ENCODE measurements around the gene CELF3. TPM values are rescaled to one million over a fixed set of nuclear protein-coding genes. Genes with fewer than 3 reads are reported as not detected.

Gene CELF3
- total and polyA plus RNA-seq, 9 of the 15 experiments (the other 6 are each of a cell fraction or from before 2014, with no cell fraction given): not detected

DNA sequence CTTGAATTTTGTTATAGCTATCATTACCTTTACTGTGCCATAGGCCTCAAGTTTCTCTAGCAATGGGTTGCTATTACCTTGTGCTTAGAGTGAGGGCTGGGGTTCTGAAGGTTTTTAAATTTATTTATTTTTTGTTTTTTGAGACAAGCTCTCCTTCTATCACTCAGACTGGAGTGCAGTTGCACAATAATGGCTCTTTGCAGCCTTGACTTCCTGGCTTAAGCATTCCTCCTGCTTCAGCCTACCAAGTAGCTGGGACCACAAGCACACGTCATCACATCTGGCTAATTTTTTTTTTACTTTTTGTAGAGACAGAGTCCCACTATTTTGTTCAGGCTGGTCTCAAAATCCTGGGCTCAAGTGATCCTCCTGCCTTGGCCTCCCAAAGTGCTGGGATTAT lies 63.2 kb downstream of the CELF3 start:
- FAIRE-seq (no peak), ATAC-seq (no peak), DNase-seq (ENCODE audit: extremely low read depth in 1 of 4, low spot score in 3 of 4) (no peak)
- no peak for TF ChIP-seq RBM34 (IDR thresholded peaks at IDR 0.05; ENCODE audit: borderline replicate concordance, insufficient read depth, low read length)
- TF ChIP-seq DMBX1 (CRISPR knock-in tag; IDR thresholded peaks at IDR 0.05; ENCODE audit: borderline replicate concordance): no peak
- TF ChIP-seq ZKSCAN8 (CRISPR knock-in tag; IDR thresholded peaks at IDR 0.05): no peak
- TF ChIP-seq U2AF2 (optimal IDR thresholded peaks at IDR 0.05; ENCODE audit: low read depth, low read length): no peak
- TF ChIP-seq RBM22 (IDR thresholded peaks at IDR 0.05; ENCODE audit: low read depth, low read length, poor library complexity, severe bottlenecking): no peak
- TF ChIP-seq TRIM24 (IDR thresholded peaks at IDR 0.05): no peak
- TF ChIP-seq, protein P1, sequence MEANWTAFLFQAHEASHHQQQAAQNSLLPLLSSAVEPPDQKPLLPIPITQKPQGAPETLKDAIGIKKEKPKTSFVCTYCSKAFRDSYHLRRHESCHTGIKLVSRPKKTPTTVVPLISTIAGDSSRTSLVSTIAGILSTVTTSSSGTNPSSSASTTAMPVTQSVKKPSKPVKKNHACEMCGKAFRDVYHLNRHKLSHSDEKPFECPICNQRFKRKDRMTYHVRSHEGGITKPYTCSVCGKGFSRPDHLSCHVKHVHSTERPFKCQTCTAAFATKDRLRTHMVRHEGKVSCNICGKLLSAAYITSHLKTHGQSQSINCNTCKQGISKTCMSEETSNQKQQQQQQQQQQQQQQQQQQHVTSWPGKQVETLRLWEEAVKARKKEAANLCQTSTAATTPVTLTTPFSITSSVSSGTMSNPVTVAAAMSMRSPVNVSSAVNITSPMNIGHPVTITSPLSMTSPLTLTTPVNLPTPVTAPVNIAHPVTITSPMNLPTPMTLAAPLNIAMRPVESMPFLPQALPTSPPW (CRISPR knock-in tag; IDR thresholded peaks at IDR 0.05): no peak
- Histone ChIP-seq H3K27me3 (ENCODE audit: control insufficient read depth in 2 of 2, insufficient read depth in 2 of 2, low read length in 2 of 2) (no peaks in the 10 kb centered on the region), H3K9ac (ENCODE audit: insufficient read depth in 1 of 2, low read depth in 2 of 2, low read length in 2 of 2) (no peak overlapping the region), H3K9me3 (replicated peaks; ENCODE audit: control insufficient read depth, insufficient read depth, low read depth, low read length) (no peaks in the 10 kb centered on the region), H3K9me1 (ENCODE audit: control insufficient read depth, insufficient read depth, low read length) (no peaks in the 10 kb centered on the region), H3K4me3 (no peak overlapping the region), H3K4me2 (ENCODE audit: insufficient read depth, low read length) (no peak overlapping the region), H3K4me1 (replicated peaks in 1 of 2; ENCODE audit: control insufficient read depth in 2 of 2, insufficient read depth in 2 of 2, low read length in 2 of 2) (no peaks in the 10 kb centered on the region; a peak in 1 of 5 replicates), H3K36me3 (ENCODE audit: control insufficient read depth, insufficient read depth, low read length) (peaks cover 7% of the 10 kb centered on the region), H4K20me1 (replicated peaks; ENCODE audit: control insufficient read depth, insufficient read depth, low read length) (no peaks in the 10 kb centered on the region), H2AFZ (ENCODE audit: low read depth, low read length) (no peak overlapping the region), H3K27ac (ENCODE audit: extremely low read depth, low read depth, low read length) (no peak overlapping the region), H3K79me2 (ENCODE audit: control insufficient read depth, insufficient read depth, low read length) (no peaks in the 10 kb centered on the region)
- ChIA-PET CTCF (ENCODE audit: low intra/inter-chr PET ratio) (no interaction called here), POLR2A (interaction anchor here (1.1 to 1.2 kb wide), 2 partner anchors 13 to 15 kb away, joined by 5 read pairs; no protein-coding TSS in a partner anchor)
- in situ Hi-C loops (cut with MboI) (no loop called here), intact Hi-C loops (cut with micrococcal nuclease) (loop anchor here (5.0 kb wide), 1 partner anchor 211 kb away; no protein-coding TSS in a partner anchor)
- BruUV-seq (replicated peaks): no TSS peak
- 75% methylated on average over 1 of the region's 1 CpG for WGBS (ENCODE audit: insufficient coverage, low coverage, missing lambda C conversion rate)

Small RNAs within 50 kb of the gene (small RNA-seq; reads per million reads assigned to genes)
- not detected for gene RNU6-662P

Other genes starting within 250 kb of the CELF3 start
Only the 7 nearest of the 11 such genes appear.
- gene SNX27, start 104.8 kb downstream of the CELF3 start, total RNA-seq (2014; rRNA removed): 9.0 and 9.6 TPM in 2 replicates
- gene SNX27, start 104.8 kb downstream of the CELF3 start, total RNA-seq (2014; rRNA removed; fragmentation: Illumina TruSeq; extraction: Trizol): 11.1 and 14.8 TPM in 2 replicates
- gene SNX27, start 104.8 kb downstream of the CELF3 start, total RNA-seq (2015; rRNA removed; fragmentation: Illumina TruSeq; extraction: Trizol): 10.4 and 10.6 TPM in 2 replicates
- 15.3 and 18.7 TPM in 2 replicates for gene SNX27, start 104.8 kb downstream of the CELF3 start, total RNA-seq (2021)
- gene SNX27, start 104.8 kb downstream of the CELF3 start, polyA plus RNA-seq (2011; rRNA removed): 13.2 and 13.6 TPM in 2 replicates
- 5.1 and 6.8 TPM in 2 replicates for gene SNX27, start 104.8 kb downstream of the CELF3 start, polyA plus RNA-seq (2014; fragmentation: Illumina TruSeq; extraction: Trizol)
- gene SNX27, start 104.8 kb downstream of the CELF3 start, polyA plus RNA-seq (2014; fragmentation: Nextera tagmentation; extraction: Ambion mirVana): 10 to 100 TPM in 1 of 2 experiments, 1 to 10 TPM in 1; 4.5 to 10.1 TPM
- gene SNX27, start 104.8 kb downstream of the CELF3 start, polyA plus RNA-seq (2014; rRNA removed): 7.6 and 8.3 TPM in 2 replicates
- gene RIIAD1, start 4.7 kb upstream of the CELF3 start, total RNA-seq (2014; rRNA removed): not detected in 2 replicates
- not detected in 2 replicates for gene RIIAD1, start 4.7 kb upstream of the CELF3 start, total RNA-seq (2014; rRNA removed; fragmentation: Illumina TruSeq; extraction: Trizol)
- not detected in 2 replicates for gene RIIAD1, start 4.7 kb upstream of the CELF3 start, total RNA-seq (2015; rRNA removed; fragmentation: Illumina TruSeq; extraction: Trizol)
- not detected in 2 replicates for gene RIIAD1, start 4.7 kb upstream of the CELF3 start, total RNA-seq (2021)
- gene RIIAD1, start 4.7 kb upstream of the CELF3 start, polyA plus RNA-seq (2011; rRNA removed): not detected in 2 replicates
- not detected in 2 replicates for gene RIIAD1, start 4.7 kb upstream of the CELF3 start, polyA plus RNA-seq (2014; fragmentation: Illumina TruSeq; extraction: Trizol)
- gene RIIAD1, start 4.7 kb upstream of the CELF3 start, polyA plus RNA-seq (2014; fragmentation: Nextera tagmentation; extraction: Ambion mirVana): not detected
- not detected in 2 replicates for gene RIIAD1, start 4.7 kb upstream of the CELF3 start, polyA plus RNA-seq (2014; rRNA removed)
- gene MRPL9, start 46.7 kb upstream of the CELF3 start, total RNA-seq (2014; rRNA removed): 111 and 159 TPM in 2 replicates
- 115 and 128 TPM in 2 replicates for gene MRPL9, start 46.7 kb upstream of the CELF3 start, total RNA-seq (2014; rRNA removed; fragmentation: Illumina TruSeq; extraction: Trizol)
- 122 and 128 TPM in 2 replicates for gene MRPL9, start 46.7 kb upstream of the CELF3 start, total RNA-seq (2015; rRNA removed; fragmentation: Illumina TruSeq; extraction: Trizol)
- 106 and 123 TPM in 2 replicates for gene MRPL9, start 46.7 kb upstream of the CELF3 start, total RNA-seq (2021)
- 161 and 162 TPM in 2 replicates for gene MRPL9, start 46.7 kb upstream of the CELF3 start, polyA plus RNA-seq (2011; rRNA removed)
- 124 and 132 TPM in 2 replicates for gene MRPL9, start 46.7 kb upstream of the CELF3 start, polyA plus RNA-seq (2014; fragmentation: Illumina TruSeq; extraction: Trizol)
- gene MRPL9, start 46.7 kb upstream of the CELF3 start, polyA plus RNA-seq (2014; fragmentation: Nextera tagmentation; extraction: Ambion mirVana): 10 to 100 TPM; 38.0 to 57.0 TPM
- 110 and 115 TPM in 2 replicates for gene MRPL9, start 46.7 kb upstream of the CELF3 start, polyA plus RNA-seq (2014; rRNA removed)
- gene TDRKH, start 73.7 kb upstream of the CELF3 start, total RNA-seq (2014; rRNA removed): 7.1 and 7.2 TPM in 2 replicates
- gene TDRKH, start 73.7 kb upstream of the CELF3 start, total RNA-seq (2014; rRNA removed; fragmentation: Illumina TruSeq; extraction: Trizol): 8.4 and 9.6 TPM in 2 replicates
- 3.4 and 4.3 TPM in 2 replicates for gene TDRKH, start 73.7 kb upstream of the CELF3 start, total RNA-seq (2015; rRNA removed; fragmentation: Illumina TruSeq; extraction: Trizol)
- 11.4 and 11.5 TPM in 2 replicates for gene TDRKH, start 73.7 kb upstream of the CELF3 start, total RNA-seq (2021)
- gene TDRKH, start 73.7 kb upstream of the CELF3 start, polyA plus RNA-seq (2011; rRNA removed): 17.0 and 21.3 TPM in 2 replicates
- 10.8 and 11.4 TPM in 2 replicates for gene TDRKH, start 73.7 kb upstream of the CELF3 start, polyA plus RNA-seq (2014; fragmentation: Illumina TruSeq; extraction: Trizol)
- 1 to 10 TPM; 5.3 to 6.9 TPM for gene TDRKH, start 73.7 kb upstream of the CELF3 start, polyA plus RNA-seq (2014; fragmentation: Nextera tagmentation; extraction: Ambion mirVana)
- gene TDRKH, start 73.7 kb upstream of the CELF3 start, polyA plus RNA-seq (2014; rRNA removed): 8.9 and 10.3 TPM in 2 replicates
- not detected in 2 replicates for gene LINGO4, start 88.6 kb upstream of the CELF3 start, total RNA-seq (2014; rRNA removed)
- gene LINGO4, start 88.6 kb upstream of the CELF3 start, total RNA-seq (2014; rRNA removed; fragmentation: Illumina TruSeq; extraction: Trizol): not detected in 2 replicates
- gene LINGO4, start 88.6 kb upstream of the CELF3 start, total RNA-seq (2015; rRNA removed; fragmentation: Illumina TruSeq; extraction: Trizol): not detected in 2 replicates
- gene LINGO4, start 88.6 kb upstream of the CELF3 start, total RNA-seq (2021): not detected in 2 replicates
- not detected in 2 replicates for gene LINGO4, start 88.6 kb upstream of the CELF3 start, polyA plus RNA-seq (2011; rRNA removed)
- gene LINGO4, start 88.6 kb upstream of the CELF3 start, polyA plus RNA-seq (2014; fragmentation: Illumina TruSeq; extraction: Trizol): not detected in 2 replicates
- gene LINGO4, start 88.6 kb upstream of the CELF3 start, polyA plus RNA-seq (2014; fragmentation: Nextera tagmentation; extraction: Ambion mirVana): not detected
- not detected in 2 replicates for gene LINGO4, start 88.6 kb upstream of the CELF3 start, polyA plus RNA-seq (2014; rRNA removed)
- gene RORC, start 115.0 kb upstream of the CELF3 start, total RNA-seq (2014; rRNA removed): not detected in 2 replicates
- not detected in 2 replicates for gene RORC, start 115.0 kb upstream of the CELF3 start, total RNA-seq (2014; rRNA removed; fragmentation: Illumina TruSeq; extraction: Trizol)
- not detected in 2 replicates for gene RORC, start 115.0 kb upstream of the CELF3 start, total RNA-seq (2015; rRNA removed; fragmentation: Illumina TruSeq; extraction: Trizol)
- gene RORC, start 115.0 kb upstream of the CELF3 start, total RNA-seq (2021): not detected in 2 replicates
- not detected in 2 replicates for gene RORC, start 115.0 kb upstream of the CELF3 start, polyA plus RNA-seq (2011; rRNA removed)
- gene RORC, start 115.0 kb upstream of the CELF3 start, polyA plus RNA-seq (2014; fragmentation: Illumina TruSeq; extraction: Trizol): not detected in 2 replicates
- gene RORC, start 115.0 kb upstream of the CELF3 start, polyA plus RNA-seq (2014; fragmentation: Nextera tagmentation; extraction: Ambion mirVana): not detected
- gene RORC, start 115.0 kb upstream of the CELF3 start, polyA plus RNA-seq (2014; rRNA removed): not detected in 2 replicates
- gene C2CD4D, start 123.0 kb upstream of the CELF3 start, total RNA-seq (2014; rRNA removed): not detected in 2 replicates
- gene C2CD4D, start 123.0 kb upstream of the CELF3 start, total RNA-seq (2014; rRNA removed; fragmentation: Illumina TruSeq; extraction: Trizol): not detected in 2 replicates
- gene C2CD4D, start 123.0 kb upstream of the CELF3 start, total RNA-seq (2015; rRNA removed; fragmentation: Illumina TruSeq; extraction: Trizol): not detected in 2 replicates
- not detected in 2 replicates for gene C2CD4D, start 123.0 kb upstream of the CELF3 start, total RNA-seq (2021)
- gene C2CD4D, start 123.0 kb upstream of the CELF3 start, polyA plus RNA-seq (2011; rRNA removed): not detected in 2 replicates
- not detected in 2 replicates for gene C2CD4D, start 123.0 kb upstream of the CELF3 start, polyA plus RNA-seq (2014; fragmentation: Illumina TruSeq; extraction: Trizol)
- gene C2CD4D, start 123.0 kb upstream of the CELF3 start, polyA plus RNA-seq (2014; fragmentation: Nextera tagmentation; extraction: Ambion mirVana): not detected
- not detected in 2 replicates for gene C2CD4D, start 123.0 kb upstream of the CELF3 start, polyA plus RNA-seq (2014; rRNA removed)